GM21529 (cell line): Measurements from ENCODE around the gene LMNA.
A peak's percentile ranks its signal among the peaks of the same experiment; 100 is the strongest.
"Not testable (repeated sequence)": the region's sequence is repeated elsewhere in the genome, so short reads cannot be mapped to it uniquely, and the experiment has no call there.

Experiments used
- ATAC-seq: cut with Tn5 transposase; IDR thresholded peaks from one replicate; pipeline ENCODE4 v1.9.1; 2021; ENCODE audit not compliant: unreplicated experiment

The LMNA gene

DNA sequence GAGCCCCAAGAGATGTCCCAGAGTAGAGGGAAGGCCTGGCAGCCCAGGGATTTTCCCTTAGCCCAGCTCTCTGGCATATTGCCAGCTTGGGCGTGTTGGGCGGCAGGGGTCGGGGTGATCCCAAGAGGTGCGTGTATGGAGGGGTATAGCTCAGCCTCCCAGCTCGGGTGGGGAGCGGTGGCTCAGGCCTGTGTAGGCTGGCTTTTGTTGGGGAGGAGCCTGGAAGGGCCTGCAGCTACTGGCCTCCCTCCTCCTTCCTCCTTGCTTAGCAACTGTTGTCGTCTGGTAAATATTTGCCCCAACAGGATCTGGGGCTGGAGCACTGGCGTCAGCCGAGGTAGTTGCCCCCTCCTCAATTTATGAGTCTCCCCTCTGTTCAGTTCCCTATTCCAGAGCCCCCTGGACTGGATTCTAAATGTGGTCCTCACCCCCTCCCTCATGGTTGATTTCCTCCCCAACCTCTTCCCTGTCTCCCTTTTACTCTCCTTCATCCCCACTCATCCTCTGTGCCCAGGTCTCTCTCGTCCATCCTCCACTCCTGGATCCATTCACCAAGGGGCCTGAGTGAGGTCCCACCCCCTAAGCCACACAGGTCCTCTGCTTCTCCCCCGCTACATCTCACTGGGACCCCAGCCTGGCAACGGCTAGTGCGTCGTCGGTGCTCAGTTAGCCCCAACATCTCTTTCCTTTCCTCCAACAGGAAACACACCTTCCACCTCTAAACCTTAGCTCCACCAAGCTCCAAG lies 10.3 kb upstream of the LMNA start:
- no peak for ATAC-seq

DNA sequence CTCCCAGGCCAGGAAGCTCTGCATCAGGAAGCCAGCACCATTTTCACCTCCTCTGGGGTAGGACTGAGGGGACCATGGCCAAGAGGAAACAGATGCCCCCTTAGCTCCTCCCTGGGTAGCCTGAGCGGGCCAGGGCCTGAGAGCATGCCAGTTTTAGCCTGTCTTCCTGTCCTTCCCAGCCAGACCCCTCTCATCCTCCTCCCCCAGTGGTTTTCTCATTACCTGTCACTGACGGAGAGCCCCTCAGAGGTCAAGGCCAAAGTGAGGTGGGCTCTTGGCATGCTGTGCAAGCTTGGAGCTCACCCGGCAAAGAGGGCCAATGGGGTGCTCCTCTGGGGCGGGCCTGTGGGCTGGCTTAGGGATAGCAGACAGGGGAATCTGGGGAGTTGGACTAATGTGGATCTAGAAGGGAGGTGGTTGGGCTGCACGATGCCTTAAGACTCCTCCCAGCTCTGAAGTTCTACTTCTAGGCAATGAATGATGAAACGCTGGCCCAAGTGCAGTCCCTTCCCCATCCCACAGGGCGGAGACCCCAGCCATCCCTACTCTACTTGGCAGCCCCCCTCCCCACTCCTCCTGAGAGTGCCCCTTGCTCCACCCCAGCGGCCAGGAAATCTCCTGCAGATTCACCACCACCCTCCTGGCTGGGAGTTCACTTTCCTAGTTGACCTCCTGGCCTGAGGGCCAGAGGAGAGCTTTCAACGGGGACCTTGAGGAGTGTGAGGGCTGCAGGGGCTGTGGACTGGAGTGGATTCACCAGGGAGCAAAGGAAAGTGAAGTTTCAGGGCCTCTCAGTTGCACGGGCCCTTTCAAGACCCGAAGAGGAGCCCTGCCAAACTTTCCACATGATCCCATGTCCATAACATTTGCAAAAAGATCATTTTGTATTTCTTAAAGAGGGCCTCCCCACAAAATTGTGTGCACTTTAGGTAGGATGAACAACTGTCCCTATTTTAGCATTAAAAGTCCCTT lies 9.4 kb upstream of the LMNA start:
- no peak for ATAC-seq

DNA sequence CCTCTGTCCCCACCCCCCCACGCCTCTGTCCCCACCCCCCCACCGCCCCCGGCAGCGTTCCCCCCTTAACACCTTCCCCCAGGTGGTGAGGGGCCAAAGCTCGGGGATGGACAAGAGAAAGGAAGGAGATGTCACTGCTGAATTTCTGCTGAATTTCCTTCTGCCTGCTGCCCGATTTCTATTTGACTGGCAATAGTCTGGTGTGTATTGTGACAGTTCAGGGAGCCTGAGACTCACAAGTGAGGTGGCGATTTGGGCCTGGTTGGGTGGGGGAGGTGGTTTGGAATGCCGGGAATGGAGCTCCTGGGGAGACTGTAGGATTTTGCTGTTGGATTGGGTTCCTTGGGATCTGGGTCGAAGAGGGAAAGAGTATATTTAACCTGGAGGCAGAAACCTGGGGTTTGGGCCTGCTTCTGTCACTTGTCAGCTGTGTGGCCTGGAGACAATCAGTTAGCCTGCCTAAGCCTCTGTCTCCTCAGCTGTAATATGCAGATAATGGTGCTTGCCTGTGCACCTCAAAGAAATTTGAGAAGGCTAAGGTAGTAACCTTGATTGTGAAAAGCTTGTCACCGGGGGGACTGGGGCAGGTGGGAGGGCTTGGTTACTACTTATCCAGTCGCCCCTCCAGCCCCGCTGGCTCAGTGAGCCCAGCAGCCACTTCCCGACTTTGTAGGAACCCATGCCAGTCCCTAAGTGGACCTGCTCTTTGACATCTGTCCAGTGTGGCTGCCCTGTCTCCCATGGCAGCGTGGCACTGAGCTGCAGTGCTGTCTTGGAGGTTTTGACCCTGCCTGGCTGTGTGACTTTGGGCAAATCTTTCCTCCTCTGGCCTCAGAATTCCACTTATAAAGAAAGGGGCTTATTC lies 7.7 kb upstream of the LMNA start:
- ATAC-seq = peak; percentile 9

DNA sequence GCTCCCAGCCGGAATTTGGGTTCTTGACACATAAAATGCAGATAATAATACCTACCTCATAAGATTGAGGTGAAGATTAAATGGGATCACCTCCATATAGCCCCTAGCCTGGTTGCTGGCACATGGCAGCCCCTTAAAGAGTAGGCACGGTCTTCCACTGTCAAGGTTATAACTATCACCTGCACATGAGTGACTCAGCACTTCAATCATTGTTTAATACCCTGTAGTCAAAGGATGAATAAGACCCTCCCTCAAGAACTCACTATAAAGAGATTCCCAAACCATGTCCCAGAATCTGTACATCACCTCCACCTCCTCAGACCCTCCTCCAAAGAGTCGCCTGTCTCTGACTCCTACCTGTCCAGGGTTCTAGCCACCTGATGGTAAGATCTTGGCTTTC lies 6.5 kb upstream of the LMNA start:
- ATAC-seq = no peak

DNA sequence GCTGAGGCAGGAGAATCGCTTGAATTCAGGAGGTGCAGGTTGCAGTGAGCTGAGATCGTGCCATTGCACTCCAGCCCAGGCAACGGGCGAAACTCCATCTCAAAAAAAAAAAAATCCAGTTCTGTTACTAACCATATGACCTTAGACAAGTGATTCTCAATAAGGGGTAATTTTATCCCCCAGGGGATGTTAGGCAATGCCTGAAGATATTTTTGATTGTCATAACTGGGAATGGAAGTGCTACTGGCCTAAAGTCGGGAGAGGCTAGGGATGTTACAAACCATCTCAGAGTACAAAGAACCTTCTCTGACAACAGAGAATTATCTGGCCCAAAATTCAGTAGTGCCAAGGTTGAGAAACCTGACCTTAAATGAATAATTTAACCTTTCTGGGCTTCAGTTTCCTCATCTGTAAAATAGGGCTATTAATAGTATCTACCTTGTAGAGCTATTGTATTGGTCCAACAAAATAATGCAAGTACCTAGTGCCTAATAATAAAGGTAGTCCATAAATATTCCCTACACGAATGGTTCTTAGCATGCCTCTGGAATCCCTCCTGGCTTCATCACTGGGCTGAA lies 5.8 kb upstream of the LMNA start:
- ATAC-seq = no peak

DNA sequence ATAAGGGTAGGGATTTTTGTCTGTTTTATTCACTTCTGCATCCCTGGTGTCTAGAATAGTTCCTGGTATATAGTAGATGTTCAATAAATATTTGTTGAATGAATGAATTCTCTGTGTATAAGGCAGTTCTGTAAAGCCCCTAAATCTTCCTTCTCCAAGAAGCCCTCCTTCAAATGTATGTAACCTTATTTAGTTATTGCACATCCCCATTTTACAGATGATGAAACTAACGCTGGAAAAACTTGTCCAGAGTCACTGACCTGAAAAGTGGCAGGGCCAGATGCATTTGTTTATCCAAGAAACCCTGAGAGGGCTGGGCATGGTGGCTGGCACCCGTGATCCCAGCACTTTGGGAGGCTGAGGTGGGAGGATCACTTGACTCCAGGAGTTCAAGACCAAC lies 4.3 kb upstream of the LMNA start:
- no peak for ATAC-seq

DNA sequence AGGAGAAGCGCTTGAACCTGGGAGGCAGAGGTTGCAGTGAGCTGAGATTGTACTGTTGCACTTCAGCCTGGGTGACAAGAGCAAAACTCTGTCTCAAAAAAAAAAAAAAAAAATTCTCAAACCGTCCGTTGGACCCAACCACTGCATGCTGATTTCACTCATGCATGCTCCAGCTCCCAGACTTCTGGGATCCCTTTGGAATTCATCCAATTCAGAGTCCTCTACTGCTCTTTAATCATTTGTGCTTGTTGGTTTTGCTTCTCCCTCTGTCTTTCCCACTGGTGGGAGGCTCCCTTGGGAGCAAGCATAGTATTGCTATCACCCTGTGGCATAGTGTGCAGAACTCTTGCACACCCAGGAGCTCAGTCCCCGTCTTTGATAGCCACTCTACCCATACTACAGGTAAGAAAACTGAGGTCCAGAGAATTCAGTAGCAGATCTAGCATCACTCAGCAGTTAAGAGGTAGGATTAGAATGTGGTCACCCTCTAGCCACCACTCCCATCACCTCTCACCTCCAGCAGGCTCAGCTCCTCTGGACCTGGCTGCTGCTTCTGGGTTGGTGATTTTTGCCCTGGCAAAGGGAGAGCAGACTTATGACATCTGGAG lies 3.1 kb upstream of the LMNA start:
- no peak for ATAC-seq

DNA sequence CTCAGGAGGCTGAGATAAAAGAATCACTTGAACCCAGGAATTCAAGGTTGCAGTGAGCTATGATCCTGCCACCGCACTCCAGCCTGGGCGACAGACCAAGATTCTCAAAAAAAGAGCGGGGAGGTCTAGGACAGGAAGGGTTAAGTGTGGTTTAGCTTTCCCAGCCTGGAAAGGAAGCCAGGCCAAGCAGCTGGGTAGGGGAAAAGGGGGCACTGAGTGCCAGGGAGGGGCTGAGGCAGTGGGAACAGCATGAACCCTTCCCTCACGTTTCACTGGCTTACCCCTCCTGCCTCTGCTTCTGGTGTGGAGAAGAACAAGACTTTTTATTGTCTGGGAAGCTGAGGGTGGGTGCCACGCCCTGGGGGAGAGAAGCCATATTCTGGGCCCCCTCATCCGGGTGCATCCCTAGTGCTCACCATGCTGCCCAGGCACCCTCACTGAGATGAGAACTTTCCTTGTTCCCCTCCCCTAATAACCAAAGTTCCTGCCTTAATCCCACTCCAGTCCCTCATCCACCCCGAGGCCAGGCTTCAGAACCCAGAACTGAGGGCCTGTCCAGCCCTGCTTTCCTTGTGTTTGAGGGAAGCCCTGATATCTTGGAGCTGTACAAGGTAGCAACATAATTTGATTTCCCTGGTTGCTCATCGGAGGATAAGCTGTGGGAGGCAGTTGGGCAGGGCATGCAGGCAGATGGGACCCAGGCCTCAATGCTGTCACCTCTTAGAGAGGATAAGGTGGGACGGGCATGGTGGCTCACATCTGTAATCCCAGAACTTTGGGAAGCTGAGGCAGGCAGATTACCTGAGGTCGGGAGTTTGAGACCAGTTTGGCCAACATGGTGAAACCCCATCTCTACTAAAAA lies 2.0 kb upstream of the LMNA start:
- no peak for ATAC-seq

DNA sequence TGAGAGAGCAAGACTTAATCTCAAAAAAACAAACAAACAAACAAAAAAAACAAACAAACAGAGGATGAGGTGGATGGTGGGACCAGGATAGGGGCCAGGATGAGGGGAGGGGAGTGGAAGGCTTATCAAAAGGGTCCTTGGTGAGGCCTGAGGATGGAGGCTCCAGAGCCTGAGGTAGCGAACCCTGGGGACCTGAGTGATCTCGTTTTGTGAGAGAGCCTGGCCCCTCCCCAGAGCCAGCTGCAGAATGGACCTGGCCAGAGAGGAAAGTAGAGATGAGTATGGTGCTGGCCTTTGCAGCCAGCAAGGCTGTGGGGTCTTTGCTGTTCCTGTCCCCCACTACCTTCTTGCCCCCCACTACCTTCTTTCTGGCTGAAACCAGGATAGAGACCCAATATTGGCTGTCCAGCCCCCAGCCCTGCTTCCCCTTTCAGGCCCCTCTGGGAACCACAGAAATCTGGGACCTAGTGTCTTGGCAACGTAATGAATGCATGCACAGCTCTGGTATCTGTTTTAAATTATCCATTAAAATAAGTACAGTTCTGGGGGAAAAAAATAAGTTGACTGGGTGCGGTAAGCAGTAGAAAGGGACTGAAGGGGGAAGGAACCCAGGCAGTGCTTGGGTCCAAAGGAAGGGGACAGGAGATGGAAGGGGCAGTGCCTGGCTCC lies 1.1 kb upstream of the LMNA start:
- no peak for ATAC-seq

DNA sequence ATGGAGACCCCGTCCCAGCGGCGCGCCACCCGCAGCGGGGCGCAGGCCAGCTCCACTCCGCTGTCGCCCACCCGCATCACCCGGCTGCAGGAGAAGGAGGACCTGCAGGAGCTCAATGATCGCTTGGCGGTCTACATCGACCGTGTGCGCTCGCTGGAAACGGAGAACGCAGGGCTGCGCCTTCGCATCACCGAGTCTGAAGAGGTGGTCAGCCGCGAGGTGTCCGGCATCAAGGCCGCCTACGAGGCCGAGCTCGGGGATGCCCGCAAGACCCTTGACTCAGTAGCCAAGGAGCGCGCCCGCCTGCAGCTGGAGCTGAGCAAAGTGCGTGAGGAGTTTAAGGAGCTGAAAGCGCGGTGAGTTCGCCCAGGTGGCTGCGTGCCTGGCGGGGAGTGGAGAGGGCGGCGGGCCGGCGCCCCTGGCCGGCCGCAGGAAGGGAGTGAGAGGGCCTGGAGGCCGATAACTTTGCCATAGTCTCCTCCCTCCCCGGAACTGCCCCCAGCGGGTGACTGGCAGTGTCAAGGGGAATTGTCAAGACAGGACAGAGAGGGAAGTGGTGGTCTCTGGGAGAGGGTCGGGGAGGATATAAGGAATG lies 505 bp downstream of the LMNA start:
- peak; percentile 28 for ATAC-seq

DNA sequence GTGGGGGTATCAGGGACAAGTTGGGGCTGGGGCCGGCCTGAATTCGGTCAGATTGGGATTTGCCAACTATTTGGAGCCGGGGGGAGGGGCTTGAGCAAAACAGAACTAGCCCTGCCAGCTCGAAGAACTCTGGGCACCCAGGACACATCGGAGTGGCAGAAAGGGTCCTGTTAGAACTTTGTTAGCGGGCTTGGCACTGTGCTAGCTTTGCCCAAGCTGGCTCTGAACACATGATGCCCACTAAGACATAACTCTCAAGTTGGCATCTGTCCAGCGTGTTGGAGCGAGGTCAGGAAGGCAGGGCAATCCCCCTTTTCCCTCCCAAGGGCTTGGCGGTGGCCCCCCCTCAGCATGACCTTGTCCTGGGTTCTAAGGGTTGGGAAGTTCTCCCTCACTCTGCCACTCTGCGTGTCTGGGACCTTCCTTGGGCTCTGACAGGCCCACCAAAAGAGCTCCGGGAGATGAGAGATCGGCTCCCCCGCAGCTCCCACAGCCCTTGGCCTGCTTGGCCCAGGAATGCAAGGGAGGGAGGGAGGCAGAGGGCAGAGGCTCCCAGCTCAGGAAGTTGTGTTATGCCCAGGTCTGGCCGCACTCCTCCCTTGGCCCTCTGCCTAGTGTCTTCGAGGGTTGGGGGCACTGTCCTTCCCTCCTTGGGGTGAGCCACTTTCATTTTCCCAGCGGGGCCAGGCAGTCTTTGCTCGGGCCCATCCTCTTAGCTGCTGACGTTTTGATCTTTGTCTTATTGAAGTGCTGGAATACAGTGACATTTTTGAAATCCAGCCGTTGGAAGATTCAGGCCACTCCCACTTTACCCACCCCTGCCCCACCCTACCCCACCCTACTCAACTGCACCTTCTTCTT lies 1.2 kb downstream of the LMNA start:
- no peak for ATAC-seq

DNA sequence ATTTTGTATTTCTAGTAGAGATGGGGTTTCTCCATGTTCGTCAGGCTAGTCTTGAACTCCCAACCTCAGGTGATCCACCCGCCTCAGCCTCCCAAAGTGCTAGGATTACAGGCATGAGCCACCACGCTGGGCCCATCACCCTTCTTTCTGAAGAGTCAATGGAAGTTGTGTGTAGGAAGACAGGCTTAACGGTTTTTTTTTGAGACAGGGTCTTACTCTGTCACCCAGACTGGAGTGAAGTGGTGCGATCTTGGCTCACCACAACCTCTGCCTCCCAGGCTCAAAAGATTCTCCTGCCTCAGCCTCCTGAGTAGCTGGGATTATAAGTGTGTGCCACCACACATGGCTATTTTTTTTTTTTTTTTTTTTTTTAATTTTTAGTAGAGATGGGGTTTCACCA lies 2.2 kb downstream of the LMNA start:
- not testable (repeated sequence) for ATAC-seq

DNA sequence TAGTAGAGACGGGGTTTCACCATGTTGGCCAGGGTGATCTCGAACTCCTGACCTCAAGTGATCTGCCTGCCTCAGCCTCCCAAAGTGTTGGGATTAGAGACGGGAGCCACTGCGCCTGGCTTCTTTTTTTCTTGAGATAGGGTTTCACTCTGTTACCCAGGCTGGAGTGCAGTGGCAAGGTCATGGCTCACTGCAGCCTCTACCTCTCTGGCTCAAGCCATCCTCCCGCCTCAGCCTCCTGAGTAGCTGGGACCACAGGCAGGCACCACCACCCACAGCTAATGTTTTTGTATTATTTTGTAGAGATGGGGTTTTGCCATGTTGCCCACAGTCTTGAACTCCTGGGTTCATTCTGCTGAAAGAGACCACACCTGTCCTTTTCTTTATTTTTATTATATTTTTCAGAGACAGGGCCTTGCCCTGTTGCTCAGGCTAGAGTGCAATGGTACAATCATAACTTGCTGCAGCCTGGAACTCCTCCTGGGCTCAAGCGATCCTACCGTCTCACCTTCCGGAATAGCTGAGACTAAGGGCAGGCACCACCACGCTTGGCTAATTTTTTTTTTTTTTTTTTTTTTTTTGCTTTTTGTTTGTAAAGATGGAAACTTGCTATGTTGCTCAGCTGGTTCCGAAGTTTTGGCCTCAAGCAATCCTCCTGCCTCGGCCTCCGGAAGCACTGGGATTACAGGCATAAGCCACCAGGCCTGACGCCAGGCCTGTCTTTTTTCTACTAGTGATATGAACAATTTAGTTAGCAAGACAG lies 3.1 kb downstream of the LMNA start:
- no peak for ATAC-seq

DNA sequence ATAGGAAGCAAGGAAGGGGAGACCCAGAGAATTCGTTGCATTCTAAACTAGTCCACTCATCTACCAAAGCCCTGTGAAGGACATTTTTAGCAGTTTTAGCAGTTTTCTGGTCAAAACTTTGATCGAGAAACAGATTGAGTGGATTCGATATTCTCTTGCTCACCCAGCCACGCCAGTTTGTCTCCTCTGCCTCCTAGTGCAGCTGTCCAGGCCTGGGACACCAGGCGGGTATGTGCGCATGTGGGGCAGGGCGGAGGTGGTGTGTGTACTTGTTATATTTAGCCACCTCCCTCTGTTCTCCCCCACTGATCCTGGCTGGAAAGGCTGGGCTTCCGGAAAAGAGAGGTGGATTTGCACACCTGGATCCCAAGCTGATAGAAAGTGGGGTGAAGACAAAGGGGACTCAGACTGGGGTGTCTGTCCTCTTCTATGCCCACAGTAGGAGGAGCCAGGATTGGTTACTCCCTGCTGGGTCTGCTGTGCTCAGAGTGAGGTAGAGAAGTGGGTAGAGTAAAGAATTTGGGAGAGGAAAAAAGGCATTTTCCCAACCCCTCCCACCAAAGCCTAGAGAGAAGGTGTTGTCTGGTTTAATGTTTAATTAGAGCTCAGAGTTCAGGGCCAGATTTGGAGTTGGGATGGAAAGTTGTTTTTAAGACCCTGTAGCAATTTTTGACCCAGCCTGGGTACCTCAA lies 3.8 kb downstream of the LMNA start:
- no peak for ATAC-seq

DNA sequence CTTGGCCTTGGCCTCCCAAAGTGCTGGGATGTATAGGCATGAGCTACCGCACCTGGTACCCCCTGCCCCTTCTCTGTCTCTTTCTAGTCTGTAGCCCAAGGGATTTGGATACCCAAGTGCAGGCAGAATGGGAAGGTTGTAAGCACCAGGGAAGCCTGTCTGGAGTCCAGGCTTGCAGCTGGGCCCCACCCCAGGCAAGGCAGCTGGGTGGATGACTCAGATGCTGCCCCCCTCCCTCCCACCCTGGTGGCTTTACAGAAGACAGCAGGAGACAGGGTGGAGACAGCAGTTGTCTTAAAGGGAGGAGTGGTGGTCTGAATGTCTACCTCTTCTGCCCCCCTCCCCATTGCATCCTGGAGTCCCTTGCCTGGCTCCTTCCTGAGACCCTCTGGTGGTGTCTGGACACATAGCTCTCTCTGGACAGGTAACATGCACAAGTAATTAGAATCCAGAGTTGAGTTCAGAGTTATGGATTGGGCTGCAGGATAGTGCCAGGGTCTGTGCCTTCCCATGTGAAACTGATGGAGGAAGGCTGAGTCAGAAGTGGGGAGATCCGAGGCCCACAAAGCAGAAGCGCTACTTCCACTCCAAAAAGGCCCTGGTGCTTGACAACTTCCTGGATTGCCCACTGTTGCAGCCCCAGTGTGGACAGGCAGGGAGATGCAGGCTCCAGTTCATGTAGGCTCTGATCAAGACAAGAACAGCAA lies 5.1 kb downstream of the LMNA start:
- ATAC-seq = no peak

DNA sequence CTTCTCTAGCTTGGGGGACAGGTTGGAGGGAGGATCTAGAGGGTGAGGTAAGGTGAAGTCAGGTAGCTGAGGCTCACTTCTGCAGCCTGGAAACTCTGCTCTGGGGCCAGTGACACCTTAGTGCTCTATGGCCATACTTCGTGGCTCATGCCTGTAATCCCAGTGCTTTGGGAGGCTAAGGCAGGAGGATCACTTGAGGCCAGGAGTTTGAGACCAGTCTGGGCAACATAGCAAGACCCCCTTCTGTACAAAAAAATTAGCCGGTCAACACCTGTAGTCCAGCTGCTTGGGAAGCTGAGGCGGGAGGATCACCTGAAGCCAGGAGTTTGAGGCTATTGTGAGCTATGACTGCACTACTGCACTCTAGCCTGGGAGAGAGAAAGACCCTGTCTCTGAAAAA lies 5.8 kb downstream of the LMNA start:
- ATAC-seq = no peak
